ENCODE results near the gene SPATS2. TPM values are rescaled to one million over a fixed set of nuclear protein-coding genes. Genes with fewer than 3 reads are reported as not detected.
A peak's percentile ranks its signal among the peaks of the same experiment; 100 is the strongest.

SPATS2 gene
- total RNA-seq, 1 donor from 2014 or later: 69.0 TPM

DNA sequence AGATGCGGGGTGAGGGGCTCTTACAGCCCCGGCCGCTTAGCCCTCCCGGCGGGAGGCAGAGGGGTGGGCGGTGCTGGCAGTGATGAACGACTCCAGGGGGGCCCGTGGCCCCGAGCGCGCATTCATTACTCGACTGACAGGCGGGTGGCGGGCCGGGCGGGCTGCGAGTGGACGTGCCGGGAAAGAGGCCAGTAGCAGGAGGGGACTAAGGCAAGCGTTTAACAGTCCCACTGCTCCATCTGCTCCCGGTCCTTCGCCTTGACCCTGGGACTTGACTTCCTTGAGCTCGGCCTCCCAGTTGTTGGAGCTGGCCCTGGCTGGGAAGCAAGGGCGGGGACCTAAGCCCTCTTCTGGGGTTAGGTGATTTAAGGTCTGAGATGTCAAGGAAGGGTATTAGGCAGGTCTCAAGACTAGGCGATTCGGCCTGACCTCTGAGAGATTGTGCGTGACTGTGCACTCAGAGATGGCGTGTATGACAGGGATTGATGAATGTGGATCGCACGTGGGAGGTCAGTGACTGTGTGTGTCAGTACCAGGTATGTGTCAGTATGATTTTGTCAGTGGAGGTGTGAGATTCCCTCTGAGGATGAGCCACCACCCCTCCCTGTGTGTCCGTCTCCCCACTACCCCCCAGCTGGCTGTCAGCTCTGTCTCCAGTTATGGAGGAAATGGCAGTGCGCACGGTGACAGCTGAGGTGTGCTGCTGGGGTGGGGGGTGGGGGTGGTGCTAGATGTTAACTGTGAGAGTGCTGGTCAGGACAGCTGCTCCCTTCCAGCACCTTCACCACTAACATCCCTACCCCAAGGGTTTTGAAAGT is 24.1 kb upstream of the SPATS2 start:
- Mint-ChIP-seq H3K36me3 (no peaks in the 10 kb centered on the region), H3K27me3 (ENCODE audit: low read depth) (peaks cover 97% of the 10 kb centered on the region), H3K4me1 (peaks cover 51% of the 10 kb centered on the region), H3K9me3 (no peaks in the 10 kb centered on the region), H3K27ac (no peak overlapping the region), H3K4me3 (peak overlapping the region; percentile 65)
- TF ChIP-seq, protein P1, sequence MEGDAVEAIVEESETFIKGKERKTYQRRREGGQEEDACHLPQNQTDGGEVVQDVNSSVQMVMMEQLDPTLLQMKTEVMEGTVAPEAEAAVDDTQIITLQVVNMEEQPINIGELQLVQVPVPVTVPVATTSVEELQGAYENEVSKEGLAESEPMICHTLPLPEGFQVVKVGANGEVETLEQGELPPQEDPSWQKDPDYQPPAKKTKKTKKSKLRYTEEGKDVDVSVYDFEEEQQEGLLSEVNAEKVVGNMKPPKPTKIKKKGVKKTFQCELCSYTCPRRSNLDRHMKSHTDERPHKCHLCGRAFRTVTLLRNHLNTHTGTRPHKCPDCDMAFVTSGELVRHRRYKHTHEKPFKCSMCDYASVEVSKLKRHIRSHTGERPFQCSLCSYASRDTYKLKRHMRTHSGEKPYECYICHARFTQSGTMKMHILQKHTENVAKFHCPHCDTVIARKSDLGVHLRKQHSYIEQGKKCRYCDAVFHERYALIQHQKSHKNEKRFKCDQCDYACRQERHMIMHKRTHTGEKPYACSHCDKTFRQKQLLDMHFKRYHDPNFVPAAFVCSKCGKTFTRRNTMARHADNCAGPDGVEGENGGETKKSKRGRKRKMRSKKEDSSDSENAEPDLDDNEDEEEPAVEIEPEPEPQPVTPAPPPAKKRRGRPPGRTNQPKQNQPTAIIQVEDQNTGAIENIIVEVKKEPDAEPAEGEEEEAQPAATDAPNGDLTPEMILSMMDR (IDR thresholded peaks at IDR 0.05; ENCODE audit: unreplicated experiment): no peak
- peak in 1 of 2 experiments; percentile 52 for DNase-seq (ENCODE audit: low spot score in 2 of 2, unreplicated experiment in 2 of 2)

DNA sequence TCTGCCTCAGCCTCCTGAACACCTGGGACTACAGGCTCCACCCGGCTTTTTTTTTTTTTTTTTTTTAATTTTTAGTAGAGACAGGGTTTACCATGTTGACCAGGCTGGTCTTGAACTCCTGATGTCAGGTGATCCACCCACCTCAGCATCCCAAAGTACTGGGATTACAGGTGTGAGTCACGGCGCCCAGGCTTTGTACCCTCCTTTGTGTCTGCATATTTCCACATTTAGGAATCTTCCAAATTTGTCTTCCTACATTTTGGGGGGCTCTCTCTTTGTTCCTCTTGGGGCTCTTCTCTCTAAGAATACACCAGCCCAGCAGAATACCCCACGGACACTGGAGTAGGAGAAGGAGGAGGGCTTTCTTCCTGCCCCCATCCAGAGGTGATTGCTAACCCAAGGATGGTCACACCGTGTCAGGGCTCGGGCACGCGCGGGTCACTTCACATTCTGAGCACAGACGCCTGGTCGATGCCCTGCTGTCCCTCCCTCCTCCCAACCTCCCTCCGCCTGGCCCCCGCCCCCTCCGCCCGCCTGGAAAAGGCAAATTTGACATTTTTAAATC is 22.7 kb upstream of the SPATS2 start:
- H3K36me3 Mint-ChIP-seq: no peaks in the 10 kb centered on the region
- H3K4me1 Mint-ChIP-seq: peaks cover 46% of the 10 kb centered on the region
- no peak for DNase-seq (ENCODE audit: low spot score in 2 of 2, unreplicated experiment in 2 of 2)
- H3K27me3 Mint-ChIP-seq (ENCODE audit: low read depth): peaks cover 87% of the 10 kb centered on the region
- no peaks in the 10 kb centered on the region for H3K9me3 Mint-ChIP-seq
- no peak overlapping the region for H3K4me3 Mint-ChIP-seq
- TF ChIP-seq, protein P1 (IDR thresholded peaks at IDR 0.05; ENCODE audit: unreplicated experiment): no peak
- no peak overlapping the region for H3K27ac Mint-ChIP-seq

DNA sequence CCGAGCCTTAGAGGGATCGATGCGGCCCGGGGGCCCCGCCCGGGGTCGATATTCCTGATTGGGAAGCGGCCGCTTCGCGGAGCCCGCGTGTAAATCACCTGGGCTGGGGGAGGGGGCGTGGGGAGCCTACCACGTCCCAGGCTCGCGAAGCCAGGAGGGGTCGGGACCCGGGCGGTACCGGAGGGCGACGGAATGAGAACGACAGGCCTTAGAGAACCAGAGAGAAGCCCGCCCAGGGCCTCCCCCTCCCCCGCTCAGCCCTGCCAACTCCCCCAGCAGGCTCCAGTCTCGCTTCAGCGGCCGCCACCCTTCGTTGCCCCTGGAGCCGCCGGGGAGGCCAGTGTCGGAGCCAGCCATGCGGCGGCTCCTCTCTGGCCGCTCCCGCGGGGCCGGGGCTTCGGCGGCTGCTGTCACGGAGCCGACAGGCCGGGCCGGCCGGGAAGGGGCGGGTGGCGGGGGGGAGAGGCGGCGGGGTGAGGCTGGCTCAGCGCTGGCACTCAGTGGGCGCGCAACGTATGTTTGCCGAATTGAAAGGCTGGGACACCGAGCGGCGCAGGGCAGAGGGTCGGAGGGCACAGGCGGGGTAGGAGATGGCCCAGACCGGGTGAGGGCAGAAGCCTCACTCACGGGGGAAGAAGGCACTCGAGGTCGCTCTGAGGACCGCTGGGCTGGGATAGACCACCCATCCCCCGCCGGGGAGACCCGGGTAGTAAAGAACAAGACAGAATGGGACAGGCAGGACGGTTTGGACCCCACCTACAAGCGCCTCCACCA is 22.0 kb upstream of the SPATS2 start:
- peak overlapping the region; percentile 67 for H3K4me3 Mint-ChIP-seq
- peaks cover 80% of the 10 kb centered on the region for H3K27me3 Mint-ChIP-seq (ENCODE audit: low read depth)
- H3K36me3 Mint-ChIP-seq: no peaks in the 10 kb centered on the region
- H3K9me3 Mint-ChIP-seq: no peaks in the 10 kb centered on the region
- H3K27ac Mint-ChIP-seq: no peak overlapping the region
- DNase-seq (ENCODE audit: low spot score in 2 of 2, unreplicated experiment in 2 of 2): peak in 1 of 2 experiments; percentile 56
- TF ChIP-seq, protein P1 (IDR thresholded peaks at IDR 0.05; ENCODE audit: unreplicated experiment): no peak
- H3K4me1 Mint-ChIP-seq: peaks cover 44% of the 10 kb centered on the region

DNA sequence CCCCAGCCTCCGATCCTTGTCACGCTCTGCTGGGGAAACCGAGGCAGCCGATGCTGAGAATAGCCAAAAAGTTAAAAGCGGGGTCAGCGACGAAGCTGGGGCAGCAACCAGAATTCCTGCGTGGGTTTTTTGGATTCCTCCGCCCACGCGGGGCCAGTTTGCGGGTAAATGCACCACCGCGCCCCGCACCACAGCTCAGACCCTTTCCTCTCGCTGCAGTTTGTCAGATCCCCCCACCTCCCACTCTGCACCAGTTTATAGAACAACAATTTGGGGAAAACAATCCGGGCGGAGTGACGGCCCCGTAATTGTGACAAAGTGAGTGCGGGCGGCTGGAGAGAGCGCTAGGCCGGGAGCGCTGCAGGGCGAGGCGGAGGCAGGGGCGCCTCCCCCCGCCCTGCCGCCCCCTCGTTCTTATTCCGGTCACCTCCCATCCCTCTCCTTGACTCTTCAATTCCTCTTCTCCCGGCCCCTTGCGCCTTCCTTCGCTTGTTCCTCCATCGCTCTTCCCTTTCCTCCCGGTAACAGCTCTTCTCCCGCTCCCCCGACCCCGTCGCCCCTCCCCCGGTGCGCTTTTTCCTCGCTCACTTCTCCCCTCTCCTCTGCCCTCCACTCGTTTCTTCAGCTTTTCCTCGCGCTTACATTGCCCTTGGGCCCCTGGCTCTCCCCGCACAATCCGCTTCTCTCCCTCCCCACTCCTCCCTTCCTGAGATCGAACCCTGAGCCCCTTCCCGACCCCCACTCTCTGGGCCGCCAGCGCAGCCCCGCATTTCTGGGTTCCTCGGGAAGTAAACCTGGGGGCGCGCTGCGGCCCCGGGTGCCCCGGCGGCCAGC is 21.2 kb upstream of the SPATS2 start:
- Mint-ChIP-seq H3K4me1 (peaks cover 40% of the 10 kb centered on the region), H3K27me3 (ENCODE audit: low read depth) (peaks cover 72% of the 10 kb centered on the region)
- no peak for DNase-seq (ENCODE audit: low spot score in 2 of 2, unreplicated experiment in 2 of 2)

More for the DNA sequence above, 21.2 kb upstream of the SPATS2 start:
- Mint-ChIP-seq H3K36me3 (peaks cover 2% of the 10 kb centered on the region), H3K9me3 (no peaks in the 10 kb centered on the region), H3K27ac (no peak overlapping the region), H3K4me3 (peak overlapping the region; percentile 67)
- TF ChIP-seq, protein P1 (IDR thresholded peaks at IDR 0.05; ENCODE audit: unreplicated experiment): no peak

Measured in mesothelial cell of epicardium (in vitro differentiated cells).